HepG2 (cell line): ENCODE measurements around the gene VPS37D. TPM values are rescaled to one million over a fixed set of nuclear protein-coding genes. Genes with fewer than 3 reads are reported as not detected.
A peak's percentile ranks its signal among the peaks of the same experiment; 100 is the strongest.

Source experiments
- ASH2L ChIP-seq: fragments of 300-600, 200-600 bp; sonication (generic); IDR thresholded peaks from 2 replicates; pipeline ENCODE4 v1.7.0; 2017; ENCODE audit warnings: low read depth, mild to moderate bottlenecking, moderate library complexity, mixed read lengths, low read length; ENCODE audit not compliant: insufficient read length
- ATF7 ChIP-seq, 2 experiments: fragments of 450-650 bp in 1 of 2; sonication (generic) in 1 of 2; formaldehyde crosslinking in 1 of 2; IDR thresholded peaks; 2 replicates each; pipeline versions ENCODE4 v1.4.0 to v1.6.1; 2016 to 2020; ENCODE audit warnings: antibody characterized with exemption in 1 of 2, mild to moderate bottlenecking in 1 of 2, missing genetic modification reagents in 1 of 2
- IKZF5 ChIP-seq: IDR thresholded peaks from 2 replicates; pipeline ENCODE4 v1.6.1; 2018; ENCODE audit warnings: missing genetic modification reagents, mild to moderate bottlenecking, missing compliant biosample characterization
- KDM2A ChIP-seq: sonication (generic); formaldehyde crosslinking; IDR thresholded peaks from 2 replicates; pipeline ENCODE4 v1.4.0; 2020; ENCODE audit warnings: low read depth, missing genetic modification reagents, borderline replicate concordance
- PAX8 ChIP-seq: sonication (generic); formaldehyde crosslinking; IDR thresholded peaks from 2 replicates; pipeline ENCODE4 v1.8.0; 2022; ENCODE audit warnings: mild to moderate bottlenecking, missing genetic modification reagents, borderline replicate concordance
- SP4 ChIP-seq: sonication (generic); formaldehyde crosslinking; IDR thresholded peaks from 2 replicates; pipeline ENCODE4 v1.8.1; 2023; ENCODE audit warnings: mild to moderate bottlenecking, missing genetic modification reagents
- TFDP1 ChIP-seq: IDR thresholded peaks from 2 replicates; pipeline ENCODE4 v1.6.1; 2016; ENCODE audit warnings: missing compliant biosample characterization, missing genetic modification reagents, borderline replicate concordance
- TFDP2 ChIP-seq: sonication (generic); formaldehyde crosslinking; IDR thresholded peaks from 2 replicates; pipeline ENCODE4 v1.4.0; 2020; ENCODE audit warnings: missing genetic modification reagents
- UBTF ChIP-seq: sonication (generic); formaldehyde crosslinking; IDR thresholded peaks from 2 replicates; pipeline ENCODE4 v1.4.0; 2020; ENCODE audit warnings: mild to moderate bottlenecking, missing genetic modification reagents
- ZMAT3 ChIP-seq: sonication (generic); formaldehyde crosslinking; conservative IDR thresholded peaks from 2 replicates; pipeline ENCODE4 v1.7.0; 2021; ENCODE audit warnings: missing genetic modification reagents
- ZNF343 ChIP-seq: sonication (generic); formaldehyde crosslinking; IDR thresholded peaks from 2 replicates; pipeline ENCODE4 v1.4.0; 2020; ENCODE audit warnings: mild to moderate bottlenecking, missing genetic modification reagents
- ZNF547 ChIP-seq: sonication (generic); formaldehyde crosslinking; IDR thresholded peaks from 2 replicates; pipeline ENCODE4 v1.5.1; 2020; ENCODE audit warnings: mild to moderate bottlenecking, missing genetic modification reagents
- ZNF552 ChIP-seq: sonication (generic); formaldehyde crosslinking; IDR thresholded peaks from 2 replicates; pipeline ENCODE4 v1.9.0; 2022; ENCODE audit warnings: missing genetic modification reagents, mild to moderate bottlenecking, borderline replicate concordance
- ZNF770 ChIP-seq: sonication (generic); formaldehyde crosslinking; IDR thresholded peaks from 2 replicates; pipeline ENCODE4 v1.5.0; 2020; ENCODE audit warnings: mild to moderate bottlenecking, missing genetic modification reagents
- ZNF83 ChIP-seq: sonication (generic); formaldehyde crosslinking; IDR thresholded peaks from 2 replicates; pipeline ENCODE4 v1.4.0; 2020; ENCODE audit warnings: missing genetic modification reagents, mild to moderate bottlenecking, borderline replicate concordance
- polyA plus RNA-seq, 8 experiments: library from polyadenylated mRNA; depleted of rRNA in 3 of 8; stranded (reverse) in 7 of 8; unstranded in 1 of 8; fragments of >200 nt; fragmentation: Illumina TruSeq in 4 of 8; extraction: Trizol in 4 of 8; gene quantifications; 2 replicates each; pipeline versions ENCODE4 v1.2.1 to v1.2.3, GENCODE V29; 2011 to 2016; ENCODE audit warnings: low read depth in 4 of 8, missing spikeins in 1 of 8, mixed read lengths in 1 of 8; ENCODE audit not compliant: insufficient read depth in 1 of 8
- total RNA-seq, 5 experiments: library from RNA; depleted of rRNA; stranded (reverse); fragments of >200 nt; fragmentation: Illumina TruSeq; extraction: Trizol; gene quantifications; 2 replicates each; pipeline ENCODE4 v1.2.3, GENCODE V29; 2016; ENCODE audit warnings: low read depth in 1 of 5

VPS37D gene
- total and polyA plus RNA-seq, 2 of the 13 experiments (the other 11 are each of a cell fraction or from before 2014, with no cell fraction given), result 3.8 to 6.3 TPM

GRCh38 chr7:73718905-73719805 is 51.5 kb downstream of the VPS37D start, which contains the start of gene STX1A (continued):
- TF ChIP-seq IKZF5 (no peak), ZNF552 (CRISPR knock-in tag) (no peak), SP4 (peak; percentile 29), ATF7 (IDR thresholded peaks at IDR 0.05) (no peak), ATF7 (CRISPR knock-in tag; IDR thresholded peaks at IDR 0.05) (no peak), ZNF343 (no peak), TFDP1 (0 out of 2 replicates have a peak, but pooled peaks have one; percentile 5), TFDP2 (CRISPR knock-in tag) (no peak), ZNF770 (CRISPR knock-in tag) (peak; percentile 53; the same call in 1 of the 2 replicates), ZMAT3 (CRISPR knock-in tag) (no peak), ZNF547 (peak; percentile 69; the same call in 1 of the 2 replicates), PAX8 (0 out of 2 replicates have a peak, but pooled peaks have one; percentile 65), KDM2A (CRISPR knock-in tag) (no peak), UBTF (CRISPR knock-in tag) (peak; percentile 46; the same call in 1 of the 2 replicates), ZNF83 (CRISPR knock-in tag) (no peak), ASH2L (no peak)
